GM18858 (cell line): ENCODE results near the gene RAB41.
"Not testable (repeated sequence)": the region's sequence is repeated elsewhere in the genome, so short reads cannot be mapped to it uniquely, and the experiment has no call there.

Experiments
- ATAC-seq: cut with Tn5 transposase; IDR thresholded peaks from one replicate; pipeline ENCODE4 v1.9.1; 2021; ENCODE audit not compliant: unreplicated experiment

Gene RAB41

GRCh38 chrX:70289793-70290770 is 8.1 kb downstream of the RAB41 start, which contains the start of the genes KIF4A and PDZD11:
TSS of gene KIF4A (plus strand) at chrX:70290104. CDS start at chrX:70290459, 355 bp downstream.
TSS of gene PDZD11 (minus strand) at chrX:70289927. CDS start at chrX:70289341, 586 bp downstream.
- peak; percentile 94 for ATAC-seq

- ATAC-seq = no peak
Measured at GRCh38 chrX:70292788-70293187, 10.8 kb downstream of the RAB41 start.

- ATAC-seq = no peak
Measured at GRCh38 chrX:70293621-70294020, 11.6 kb downstream of the RAB41 start.

DNA sequence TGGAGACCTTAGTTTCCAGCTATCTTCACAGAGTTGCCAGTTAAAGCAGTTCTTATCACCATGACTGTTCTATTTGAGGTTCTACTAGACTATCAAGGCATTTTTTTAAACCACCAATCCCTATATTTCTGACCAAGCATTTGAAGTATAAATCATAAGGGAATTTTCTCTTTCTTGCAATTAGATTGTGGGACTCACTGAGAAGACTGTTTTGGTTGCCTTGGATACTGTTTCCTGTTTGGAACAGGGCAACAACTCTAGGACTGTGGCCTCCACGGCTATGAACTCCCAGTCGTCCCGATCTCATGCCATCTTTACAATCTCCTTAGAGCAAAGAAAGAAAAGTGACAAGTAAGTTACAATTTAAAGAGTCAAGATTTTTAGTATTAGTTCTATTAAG is 19.7 kb downstream of the RAB41 start:
- no peak for ATAC-seq

DNA sequence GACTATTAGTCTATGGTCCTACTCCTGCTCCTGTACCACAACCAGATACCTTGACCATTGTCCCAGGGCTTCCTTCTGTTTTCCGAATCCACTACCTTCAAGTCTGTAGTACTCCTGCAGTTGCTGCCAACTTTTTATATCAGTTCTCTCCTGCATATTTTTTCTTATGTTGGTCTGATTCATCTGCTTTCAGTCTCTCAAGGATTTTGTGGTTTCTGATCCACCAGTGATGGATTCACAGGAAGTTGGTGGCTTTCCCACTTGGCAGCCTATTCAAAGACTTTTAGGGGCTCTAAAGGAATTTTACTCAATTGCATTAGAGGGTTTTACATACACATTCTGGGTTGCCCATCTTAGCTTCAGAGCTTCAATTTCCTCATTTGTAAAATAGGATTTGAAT is 31.5 kb downstream of the RAB41 start:
- no peak for ATAC-seq

DNA sequence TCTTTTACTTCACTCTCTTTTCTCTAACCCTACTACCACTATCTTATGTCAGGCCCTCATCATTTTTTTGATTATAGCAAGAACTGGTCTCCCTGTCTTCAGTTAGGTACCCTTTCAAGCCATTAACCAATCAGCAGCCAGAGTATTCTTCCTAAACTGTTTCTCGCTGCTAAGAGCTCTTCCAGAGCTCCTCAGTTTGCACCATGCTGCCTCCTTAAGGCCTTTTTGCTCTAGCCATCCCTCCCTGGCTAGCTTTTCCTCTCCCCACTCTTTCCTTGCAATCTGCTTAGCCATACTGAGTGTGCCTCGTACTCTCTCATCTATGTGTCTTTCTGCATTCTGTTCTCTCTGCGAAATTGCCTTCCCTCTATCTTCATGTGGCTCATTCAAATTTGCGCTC is 40.8 kb downstream of the RAB41 start:
- ATAC-seq = no peak

DNA sequence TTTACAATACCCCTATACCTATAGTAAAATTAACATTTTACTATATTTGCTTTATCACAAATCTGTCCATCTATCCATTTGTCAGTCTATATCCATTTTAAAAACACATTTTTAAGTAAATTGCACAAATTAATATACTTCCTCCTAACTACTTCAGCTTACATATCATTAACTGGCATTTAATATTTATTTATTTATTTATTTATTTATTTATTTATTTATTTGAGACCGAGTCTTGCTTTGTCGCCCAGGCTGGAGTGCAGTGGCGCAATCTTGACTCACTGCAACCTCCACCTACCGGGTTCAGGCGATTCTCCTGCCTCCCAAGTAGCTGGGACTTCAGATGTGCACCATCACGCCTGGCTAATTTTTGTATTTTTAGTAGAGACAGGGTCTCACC is 41.7 kb downstream of the RAB41 start:
- ATAC-seq = not testable (repeated sequence)

DNA sequence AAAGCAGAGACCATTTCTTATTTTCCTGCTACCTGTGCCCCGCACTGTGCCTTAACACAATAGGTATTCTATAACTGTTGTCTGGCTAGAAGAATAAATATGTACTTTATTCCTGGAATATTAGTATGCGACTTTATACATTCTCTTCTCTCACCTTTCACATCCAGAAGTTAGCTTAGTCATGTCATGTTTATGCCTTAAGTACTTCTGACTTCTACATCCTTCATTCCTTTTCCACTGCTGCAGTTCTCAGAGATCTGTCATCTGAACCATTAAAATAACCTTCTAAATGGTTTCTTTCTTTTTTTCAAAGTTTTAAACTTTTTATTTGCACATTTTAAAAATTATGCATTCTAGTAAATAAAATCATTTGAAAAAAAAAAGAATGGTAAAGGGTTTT is 42.4 kb downstream of the RAB41 start:
- no peak for ATAC-seq

GRCh38 chrX:70331161-70331560 is 49.2 kb downstream of the RAB41 start:
- ATAC-seq = no peak

DNA sequence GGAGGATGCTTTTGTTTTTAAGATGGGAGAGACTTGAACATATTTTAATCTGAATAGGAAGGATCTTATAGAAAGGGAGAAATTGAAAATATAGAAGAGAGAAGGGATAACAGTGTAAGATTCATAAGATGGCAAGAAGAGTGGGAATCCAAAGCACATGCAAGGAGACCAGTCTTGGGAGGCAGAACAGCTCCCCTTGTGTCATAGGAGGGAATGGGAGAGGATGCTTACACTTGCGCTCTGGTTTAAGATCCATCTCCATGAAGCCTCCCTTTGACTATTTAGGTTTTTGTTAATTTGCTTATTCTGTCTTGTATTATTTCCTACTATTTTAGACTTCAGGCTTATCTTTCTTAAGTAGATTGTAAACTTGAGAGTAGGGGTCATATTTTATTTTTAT is 50.6 kb downstream of the RAB41 start:
- no peak for ATAC-seq
